Umbilical cord (tissue), 2 donors: ENCODE measurements around the gene UMOD. TPM values are rescaled to one million over a fixed set of nuclear protein-coding genes. Genes with fewer than 3 reads are reported as not detected.

ENCODE experiments used
- DNase-seq: peaks from one replicate; pipeline ENCODE4 v3.0.0-alpha.2; 2015; ENCODE audit warnings: low spot score
- total RNA-seq: library from RNA; depleted of rRNA; stranded (reverse); fragments of >200 nt; gene quantifications from one replicate; pipeline ENCODE4 v1.2.3, GENCODE V29; 2014; ENCODE audit warnings: low replicate concordance; ENCODE audit not compliant: insufficient read depth

The UMOD gene
- total RNA-seq, 1 donor from 2014 or later = 2.6 TPM

DNA sequence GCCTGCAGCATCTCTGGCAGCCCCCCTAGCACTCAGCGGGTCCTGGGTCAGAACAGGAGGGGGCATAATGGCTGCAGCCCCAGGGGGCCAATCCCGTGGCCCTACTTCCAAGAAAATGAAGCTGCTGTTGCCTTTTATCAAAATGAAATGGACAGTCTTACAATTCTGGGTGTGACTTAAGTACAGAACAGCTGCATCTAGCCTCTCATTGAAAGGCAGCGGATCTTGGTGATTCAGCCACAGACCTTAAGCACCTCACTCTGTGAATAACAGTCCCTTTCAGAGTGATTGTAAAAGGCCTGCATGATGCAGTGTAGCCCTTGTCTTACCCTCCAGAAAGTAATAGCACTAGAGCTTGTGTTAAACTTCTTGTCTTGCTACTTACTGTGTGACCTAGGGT is 11.5 kb upstream of the UMOD start:
- no peak for DNase-seq

DNA sequence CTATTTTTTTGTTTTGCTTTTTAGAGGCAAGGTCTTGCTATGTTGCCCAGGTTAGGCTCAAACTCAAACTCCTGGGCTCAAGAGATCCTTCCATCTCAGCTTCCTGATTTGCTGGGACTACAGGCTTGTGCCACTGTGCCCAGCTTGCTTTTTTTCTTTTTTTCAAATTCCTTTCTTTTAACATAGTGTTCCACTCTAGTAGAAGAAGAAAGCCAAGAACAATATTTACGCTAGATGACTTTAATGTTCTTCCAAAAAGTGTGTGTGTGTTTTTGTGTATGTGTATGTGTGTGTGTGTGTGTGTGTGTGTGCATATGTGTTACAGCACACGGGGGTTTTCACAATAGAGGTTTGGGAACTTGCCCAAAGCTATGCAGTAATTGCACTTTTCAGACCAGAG is 10.7 kb upstream of the UMOD start:
- no peak for DNase-seq

GRCh38 chr16:20359997-20360396 is 7.5 kb upstream of the UMOD start:
- no peak for DNase-seq

- no peak for DNase-seq
Observed at GRCh38 chr16:20355114-20355782, 2.7 kb upstream of the UMOD start.

DNA sequence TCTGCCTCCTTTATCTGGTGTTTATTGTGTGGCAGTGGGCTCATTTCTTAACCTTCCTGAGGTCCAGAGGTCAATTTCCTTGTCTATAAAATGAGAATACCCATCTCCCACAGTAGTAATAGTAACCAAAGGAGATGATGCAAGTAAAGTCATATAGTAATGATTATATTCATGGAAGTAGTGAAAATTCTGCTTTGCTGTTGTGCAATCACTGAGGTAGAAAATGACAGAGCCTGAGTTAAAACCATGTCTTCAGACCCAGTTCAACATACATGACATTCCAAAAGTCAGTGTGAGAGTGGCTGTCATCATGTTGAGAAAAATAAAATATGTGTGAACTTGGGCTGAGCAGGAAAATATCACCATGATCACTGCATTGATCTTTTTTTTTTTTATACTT is 864 bp upstream of the UMOD start:
- DNase-seq = no peak

GRCh38 chr16:20349615-20350014 is 2.9 kb downstream of the UMOD start:
- DNase-seq = no peak

DNA sequence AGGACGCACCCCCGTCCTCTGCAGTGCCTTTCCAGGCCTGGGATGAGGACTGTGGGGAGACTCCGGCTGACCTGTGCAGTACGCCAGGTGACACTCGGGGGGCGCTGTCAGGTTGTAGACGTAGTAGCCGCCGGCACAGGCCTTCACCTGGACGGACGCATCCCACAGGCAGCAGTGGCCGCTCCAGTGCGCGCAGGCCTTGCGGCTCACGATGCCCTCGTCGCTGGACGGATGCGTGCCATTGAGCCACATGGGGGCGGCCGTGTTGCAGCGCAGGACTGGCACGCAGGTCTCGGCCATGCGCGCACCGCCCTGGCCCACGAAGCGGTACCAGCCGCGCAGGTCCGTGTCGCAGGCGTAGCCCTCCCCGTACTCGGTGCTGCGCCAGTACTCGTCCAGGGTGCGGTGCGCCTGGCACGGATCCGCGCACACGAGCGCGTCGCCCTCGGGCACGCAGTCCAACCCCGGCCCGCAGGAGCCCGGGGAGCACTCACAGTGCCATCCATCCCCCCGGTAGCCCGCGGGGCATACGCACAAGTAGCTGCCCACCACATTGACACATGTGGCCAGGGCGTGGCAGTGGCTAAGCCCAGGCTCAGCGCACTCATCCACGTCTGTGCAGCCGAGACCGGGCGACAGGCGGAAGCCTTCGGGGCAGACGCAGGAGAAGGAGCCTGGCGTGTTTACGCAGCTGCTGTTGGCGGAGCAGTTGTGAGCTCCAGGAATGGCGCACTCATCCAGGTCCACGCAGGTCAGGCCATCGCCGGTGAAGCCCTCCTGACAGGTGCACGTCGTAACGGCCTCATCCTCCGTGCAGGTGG is 3.9 kb downstream of the UMOD start:
- no peak for DNase-seq

DNA sequence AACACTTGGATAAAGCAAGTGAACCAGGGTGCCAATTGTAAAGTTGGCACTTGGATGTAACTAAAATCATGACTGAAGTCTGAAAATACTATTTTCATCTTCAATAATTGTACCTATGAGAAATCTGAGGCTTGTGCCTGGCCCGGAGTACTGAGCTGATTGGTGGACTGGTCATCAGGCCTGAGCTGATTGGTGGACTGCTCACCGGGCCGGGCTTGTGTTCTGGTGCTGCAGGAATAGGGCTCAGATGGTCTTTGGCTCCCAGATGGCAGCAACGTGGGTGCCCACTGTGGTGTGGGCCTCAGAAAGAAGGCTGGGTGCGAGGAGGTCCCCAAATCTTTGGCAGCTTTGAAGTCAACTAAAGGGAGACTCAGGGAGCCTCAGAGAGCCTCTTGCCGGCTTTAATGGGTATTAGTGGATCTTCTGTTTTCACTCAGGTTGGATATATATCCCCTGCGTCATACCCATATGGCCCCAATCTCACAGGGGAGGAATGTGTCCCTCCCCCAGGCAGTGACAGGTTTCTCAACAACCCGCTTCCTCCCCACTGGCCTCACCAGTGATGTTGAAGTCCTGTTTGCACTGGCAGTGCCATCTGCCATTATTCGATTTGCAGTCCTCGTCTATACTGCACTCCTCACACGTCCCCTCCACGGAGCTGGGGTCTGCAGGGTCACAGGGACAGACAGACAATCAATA is 4.7 kb downstream of the UMOD start:
- DNase-seq = no peak

GRCh38 chr16:20344611-20345010 is 7.9 kb downstream of the UMOD start:
- DNase-seq = no peak

GRCh38 chr16:20339744-20340143 is 12.8 kb downstream of the UMOD start:
- no peak for DNase-seq

DNA sequence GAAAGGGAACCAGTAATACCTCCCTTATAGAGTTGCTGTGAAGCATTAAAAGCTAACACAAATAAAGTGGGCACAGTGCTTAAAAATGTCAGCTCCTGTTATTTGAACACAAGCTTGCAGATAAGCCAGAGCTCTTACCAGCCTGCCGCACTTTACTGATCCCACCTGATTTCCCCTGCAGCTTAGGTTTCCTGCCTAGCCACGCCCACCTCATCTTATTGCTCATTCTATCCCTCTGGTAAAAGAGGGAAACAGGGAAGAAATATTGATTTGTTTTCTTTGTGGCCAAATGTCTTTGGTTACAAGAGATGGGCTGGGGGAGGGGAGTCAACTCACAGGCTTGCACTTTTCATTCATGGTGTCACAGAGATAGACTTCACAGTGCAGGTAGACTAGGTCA is 15.6 kb downstream of the UMOD start:
- DNase-seq = no peak

DNA sequence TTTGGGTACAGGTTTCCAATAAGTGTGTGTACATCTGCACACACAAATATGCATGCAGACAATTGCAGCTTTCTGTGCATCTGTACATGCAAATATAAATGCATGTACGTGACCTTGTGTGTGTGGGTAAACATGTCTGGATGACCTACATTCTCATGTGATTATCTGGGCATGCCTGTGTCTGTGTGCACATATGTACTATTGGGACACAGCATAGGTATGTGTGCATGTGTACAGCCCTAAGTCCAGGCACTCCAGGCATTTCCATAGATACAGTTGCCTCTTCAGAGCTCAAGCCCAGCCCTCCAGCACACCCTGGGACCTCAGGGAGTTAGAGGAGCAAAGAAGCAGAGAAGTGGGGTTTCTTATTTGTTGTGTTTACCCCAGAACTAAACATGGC is 18.1 kb downstream of the UMOD start:
- no peak for DNase-seq

- no peak for DNase-seq
Observed at GRCh38 chr16:20333120-20333519, 19.4 kb downstream of the UMOD start.

- DNase-seq = no peak
Observed at GRCh38 chr16:20332411-20332810, 20.1 kb downstream of the UMOD start.

DNA sequence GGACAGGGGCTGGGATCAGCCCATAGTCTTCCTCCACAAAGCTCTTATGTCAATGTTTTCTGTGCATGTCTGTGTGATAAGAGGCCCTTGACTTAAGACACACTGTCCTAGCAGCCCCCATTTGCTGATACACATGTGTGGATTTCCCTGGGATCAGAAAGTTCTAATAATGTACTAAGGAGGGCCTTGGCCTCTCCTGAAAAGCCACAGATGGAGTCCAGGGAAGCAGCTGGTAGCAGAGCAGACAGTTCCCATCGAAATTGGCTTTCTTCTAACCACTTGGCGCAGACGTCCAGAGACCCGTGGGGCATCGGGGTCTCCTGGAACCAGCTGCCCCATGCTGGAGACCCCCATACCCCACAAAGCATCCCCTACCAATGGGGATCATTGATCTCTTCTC is 20.9 kb downstream of the UMOD start:
- no peak for DNase-seq

GRCh38 chr16:20329392-20330138 is 22.9 kb downstream of the UMOD start:
- no peak for DNase-seq

- no peak for DNase-seq
Observed at GRCh38 chr16:20327444-20328041, 25.0 kb downstream of the UMOD start, which contains the start of gene GP2. Gene GP2 (minus strand): TSS chr16:20327513. CDS start chr16:20326431, 1,082 bp downstream.

DNA sequence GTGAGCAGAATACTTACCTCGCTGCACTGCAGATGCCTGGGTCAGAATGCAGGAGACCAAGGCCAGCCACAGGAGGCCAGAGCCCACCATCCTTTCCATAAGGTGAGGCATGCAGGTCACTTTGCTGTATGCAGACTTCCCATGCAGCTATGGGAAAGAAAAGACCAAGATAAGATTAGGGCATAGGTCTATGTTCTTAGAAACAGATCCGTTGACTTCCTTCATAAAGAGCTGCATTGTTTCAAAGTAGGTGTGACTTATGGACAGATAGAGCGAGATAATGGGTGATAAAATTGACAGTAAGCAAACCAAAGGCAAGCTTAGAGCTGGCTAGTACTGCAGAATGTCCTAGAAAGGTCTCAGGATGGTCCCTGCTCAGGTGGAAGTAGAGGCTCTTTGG is 26.2 kb downstream of the UMOD start:
- no peak for DNase-seq

- DNase-seq = no peak
Observed at GRCh38 chr16:20325005-20325404, 27.5 kb downstream of the UMOD start.

GRCh38 chr16:20323591-20324117 is 28.9 kb downstream of the UMOD start:
- no peak for DNase-seq

- DNase-seq = no peak
Observed at GRCh38 chr16:20322696-20323095, 29.8 kb downstream of the UMOD start.
